Left lung (tissue), 10 donors: ENCODE data around the gene EFHB. TPM values are rescaled to one million over a fixed set of nuclear protein-coding genes. Genes with fewer than 3 reads are reported as not detected.
"Not testable (repeated sequence)": the region's sequence is repeated elsewhere in the genome, so short reads cannot be mapped to it uniquely, and the experiment has no call there.

Experiments used
- ATAC-seq: fragments of 200-7000 bp; cut with Tn5 transposase; one replicate; pipeline ENCODE4 v1.9.1; 2020; ENCODE audit warnings: moderate library complexity
- DNase-seq, 4 donors: peaks; one replicate each; pipeline ENCODE4 v3.0.0-alpha.2; 2013 to 2020
- H3K27ac ChIP-seq, 2 donors: fragments of 200-600 bp; sonication (generic) in 1 of 2; one replicate each; pipeline versions ENCODE4 v1.5.0 to v1.8.0; 2020 to 2021
- H3K27me3 ChIP-seq, 2 donors: fragments of 200-600 bp; sonication (generic) in 1 of 2; one replicate each; pipeline versions ENCODE4 v1.5.0 to v1.8.0; 2020 to 2021
- H3K36me3 ChIP-seq, 2 donors: fragments of 200-600 bp; sonication (generic) in 1 of 2; one replicate each; pipeline versions ENCODE4 v1.5.0 to v1.8.0; 2020 to 2021
- H3K4me1 ChIP-seq, 2 donors: fragments of 200-600 bp; one replicate each; pipeline ENCODE4 v1.8.0; 2021
- H3K4me3 ChIP-seq, 2 donors: fragments of 200-600 bp; sonication (generic) in 1 of 2; one replicate each; pipeline versions ENCODE4 v1.5.0 to v1.8.0; 2020 to 2021; ENCODE audit warnings: mild to moderate bottlenecking in 1 of 2
- H3K9me3 ChIP-seq, 2 donors: fragments of 200-600 bp; sonication (generic) in 1 of 2; one replicate each; pipeline versions ENCODE4 v1.5.0 to v1.8.0; 2020 to 2021
- intact Hi-C, 2 donors: fragments of 100-400 bp; cut with DNase I; formaldehyde crosslinking; loops; one replicate each; pipeline versions ENCODE4 v1.11.2 to v1.14.2; 2022
- polyA plus RNA-seq, 6 donors: library from polyadenylated mRNA; unstranded; fragments of 120-200 nt; gene quantifications; one replicate each; pipeline ENCODE4 v1.2.1, GENCODE V29; 2013; ENCODE audit not compliant: insufficient read length in 6 of 6
- total RNA-seq, 2 donors: library from RNA; stranded (reverse); fragmentation: NEBNext Ultra II Directional; extraction: Animal tissue kit (Norgen Biotek cat#: 25700); gene quantifications; one replicate each; pipeline ENCODE4 v1.2.1, GENCODE V29; 2021
- TF ChIP-seq, protein P1 (sequence below), 2 donors: fragments of 200-600 bp; sonication (generic) in 1 of 2; IDR thresholded peaks; one replicate each; pipeline versions ENCODE4 v1.5.0 to v1.8.0; 2021; ENCODE audit warnings: antibody characterized with exemption in 2 of 2
- donor health status: DM: no; HTN: yes; CAD: no.
- donor health status: DM: no; HTN: no; CAD: no.

Gene EFHB
- total and polyA plus RNA-seq, 8 donors: 0.80 to 6.8 (median 2.8) TPM; not detected in 1

GRCh38 chr3:19899264-19899663 is 34.8 kb downstream of the EFHB start:
- Histone ChIP-seq H3K27me3 (no peaks in the 10 kb centered on the region), H3K36me3 (no peaks in the 10 kb centered on the region), H3K27ac (no peak overlapping the region), H3K4me3 (no peak overlapping the region), H3K4me1 (peaks cover 0 to 13% of the 10 kb centered on the region in 2 donors), H3K9me3 (no peaks in the 10 kb centered on the region)
- TF ChIP-seq, protein P1, sequence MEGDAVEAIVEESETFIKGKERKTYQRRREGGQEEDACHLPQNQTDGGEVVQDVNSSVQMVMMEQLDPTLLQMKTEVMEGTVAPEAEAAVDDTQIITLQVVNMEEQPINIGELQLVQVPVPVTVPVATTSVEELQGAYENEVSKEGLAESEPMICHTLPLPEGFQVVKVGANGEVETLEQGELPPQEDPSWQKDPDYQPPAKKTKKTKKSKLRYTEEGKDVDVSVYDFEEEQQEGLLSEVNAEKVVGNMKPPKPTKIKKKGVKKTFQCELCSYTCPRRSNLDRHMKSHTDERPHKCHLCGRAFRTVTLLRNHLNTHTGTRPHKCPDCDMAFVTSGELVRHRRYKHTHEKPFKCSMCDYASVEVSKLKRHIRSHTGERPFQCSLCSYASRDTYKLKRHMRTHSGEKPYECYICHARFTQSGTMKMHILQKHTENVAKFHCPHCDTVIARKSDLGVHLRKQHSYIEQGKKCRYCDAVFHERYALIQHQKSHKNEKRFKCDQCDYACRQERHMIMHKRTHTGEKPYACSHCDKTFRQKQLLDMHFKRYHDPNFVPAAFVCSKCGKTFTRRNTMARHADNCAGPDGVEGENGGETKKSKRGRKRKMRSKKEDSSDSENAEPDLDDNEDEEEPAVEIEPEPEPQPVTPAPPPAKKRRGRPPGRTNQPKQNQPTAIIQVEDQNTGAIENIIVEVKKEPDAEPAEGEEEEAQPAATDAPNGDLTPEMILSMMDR (IDR thresholded peaks at IDR 0.05): no peak
- intact Hi-C loops: no loop called here
- ATAC-seq (no peak), DNase-seq (no peak)

DNA sequence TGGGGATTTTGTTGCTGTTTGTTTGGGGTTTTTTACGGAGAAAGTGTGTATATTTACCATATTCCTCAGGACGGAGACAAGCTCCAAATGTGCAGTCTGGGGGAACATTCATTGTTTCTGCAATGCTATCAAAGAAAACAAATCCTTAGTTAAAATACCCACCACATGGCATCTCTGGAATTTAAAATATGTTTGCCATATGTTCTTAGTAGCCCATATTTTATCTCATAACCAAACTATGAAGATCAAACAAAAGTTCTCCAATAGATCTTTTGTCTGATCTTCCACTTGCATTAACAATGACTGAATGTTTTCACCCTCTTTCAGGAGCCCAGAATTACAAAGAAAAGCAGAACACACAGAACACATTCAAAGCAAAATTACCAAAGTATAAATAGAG is 35.3 kb downstream of the EFHB start:
- Histone ChIP-seq H3K4me1 (peaks cover 0 to 13% of the 10 kb centered on the region in 2 donors), H3K9me3 (no peaks in the 10 kb centered on the region), H3K27ac (no peak overlapping the region), H3K4me3 (no peak overlapping the region), H3K27me3 (no peaks in the 10 kb centered on the region), H3K36me3 (no peaks in the 10 kb centered on the region)
- DNase-seq (no peak), ATAC-seq (no peak)
- intact Hi-C loops: no loop called here
- TF ChIP-seq, protein P1 (IDR thresholded peaks at IDR 0.05): no peak

- TF ChIP-seq, protein P1 (IDR thresholded peaks at IDR 0.05): no peak
- intact Hi-C loops: no loop called here
These were observed 42.3 kb downstream of the EFHB start for GRCh38 chr3:19891740-19892139.

DNA sequence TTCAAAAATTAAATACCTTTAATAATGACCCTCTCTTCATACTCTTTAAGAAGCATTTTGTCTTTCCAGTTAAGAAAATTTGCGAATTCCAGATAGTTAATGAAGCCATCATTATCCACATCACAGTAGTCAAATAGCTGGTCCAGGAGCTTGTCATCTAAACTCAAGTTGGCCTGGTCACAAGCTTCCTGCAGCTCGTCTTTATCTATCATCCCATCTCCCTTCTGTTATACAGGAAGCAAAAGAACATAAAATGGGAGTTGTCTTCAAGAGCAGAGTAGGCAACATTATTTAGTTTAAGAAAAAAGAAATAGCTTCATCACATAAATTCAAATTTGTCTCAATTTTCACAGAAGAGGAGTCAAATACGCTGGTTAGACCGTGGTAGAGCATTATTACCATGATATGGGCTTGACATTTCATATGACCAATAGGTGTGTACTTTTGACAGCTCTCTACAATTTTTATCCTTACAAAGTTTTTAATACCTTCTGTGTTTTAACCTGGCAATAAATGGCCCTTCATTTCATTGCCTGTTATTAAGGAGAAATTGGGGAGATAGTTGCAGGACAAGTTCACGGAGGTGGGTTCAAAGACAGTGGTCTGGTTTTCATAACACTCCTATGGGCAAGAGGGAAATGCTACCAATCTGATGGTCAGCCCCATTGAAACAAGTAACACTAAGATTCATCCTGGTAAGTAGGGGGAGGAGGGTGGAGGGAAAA is 45.4 kb downstream of the EFHB start:
- Histone ChIP-seq H3K9me3 (no peaks in the 10 kb centered on the region), H3K36me3 (no peaks in the 10 kb centered on the region), H3K27ac (peak overlapping the region; percentile 51 to 78), H3K27me3 (no peaks in the 10 kb centered on the region), H3K4me1 (peaks cover 6 to 20% of the 10 kb centered on the region in 2 donors), H3K4me3 (no peak overlapping the region)
- intact Hi-C loops: no loop called here
- DNase-seq (no peak), ATAC-seq (no peak)
- TF ChIP-seq, protein P1 (IDR thresholded peaks at IDR 0.05): no peak

More at GRCh38 chr3:19891740-19892139, 42.3 kb downstream of the EFHB start:
- DNase-seq: no peak
- H3K4me3 ChIP-seq: no peak overlapping the region
- no peak for ATAC-seq
- H3K9me3 ChIP-seq: no peaks in the 10 kb centered on the region
- H3K27me3 ChIP-seq: no peaks in the 10 kb centered on the region
- no peaks in the 10 kb centered on the region for H3K36me3 ChIP-seq
- peaks cover 6 to 9% of the 10 kb centered on the region in 2 donors for H3K4me1 ChIP-seq
- no peak overlapping the region for H3K27ac ChIP-seq

DNA sequence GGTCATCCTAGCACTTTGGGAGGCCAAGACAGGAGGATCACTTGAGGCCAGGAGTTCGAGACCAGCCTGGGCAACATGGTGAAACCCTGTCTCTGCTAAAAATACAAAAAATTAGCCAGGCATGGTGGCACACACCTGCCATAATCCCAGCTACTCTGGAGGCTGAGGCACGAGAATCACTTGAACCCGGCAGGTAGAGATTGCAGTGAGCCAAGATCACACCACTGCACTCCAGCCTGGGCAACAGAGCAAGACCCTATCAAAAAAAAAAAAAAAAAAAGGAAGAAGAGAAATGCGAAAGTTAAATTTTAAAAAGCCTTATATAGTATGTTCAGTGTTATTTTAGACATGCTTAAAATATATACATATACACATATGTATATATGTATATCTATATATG is 46.9 kb downstream of the EFHB start:
- DNase-seq, H3K27ac ChIP-seq, H3K4me3 ChIP-seq, intact Hi-C loops, H3K27me3 ChIP-seq, H3K9me3 ChIP-seq, ATAC-seq, H3K36me3 ChIP-seq: not testable (repeated sequence)
- H3K4me1 ChIP-seq: peaks cover 6 to 20% of the 10 kb centered on the region in 2 donors
